NCI-H2107 treated with DMSO at 0.1 percent for 48 hours (cell line): ENCODE measurements around the gene GJA8.
A peak's percentile ranks its signal among the peaks of the same experiment; 100 is the strongest.
"Not testable (repeated sequence)": the region's sequence is repeated elsewhere in the genome, so short reads cannot be mapped to it uniquely, and the experiment has no call there.

Source experiments
- DNase-seq: peaks from one replicate; lab custom pipeline; 2025; ENCODE audit not compliant: unreplicated experiment; lab: John Stamatoyannopoulos, UW

GJA8 gene

GRCh38 chr1:147902253-147902845, at the start of gene GJA8:
GJA8 (plus strand) TSS chr1:147902795; CDS start chr1:147907956, 5,161 bp downstream.
- DNase-seq: no peak

GRCh38 chr1:147853391-147853790, 49.2 kb upstream of the GJA8 start:
- DNase-seq: no peak

GRCh38 chr1:147854989-147855388, 47.6 kb upstream of the GJA8 start:
- DNase-seq: not testable (repeated sequence)

- DNase-seq: not testable (repeated sequence)
Observed at GRCh38 chr1:147855996-147856395, 46.6 kb upstream of the GJA8 start.

- not testable (repeated sequence) for DNase-seq
Observed at GRCh38 chr1:147867204-147867603, 35.4 kb upstream of the GJA8 start.

GRCh38 chr1:147878022-147878421, 24.6 kb upstream of the GJA8 start:
- DNase-seq: no peak

GRCh38 chr1:147879911-147880310, 22.7 kb upstream of the GJA8 start:
- no peak for DNase-seq

GRCh38 chr1:147882535-147882934, 20.1 kb upstream of the GJA8 start:
- no peak for DNase-seq

- DNase-seq: peak; percentile 21
Observed at GRCh38 chr1:147890177-147890790, 12.3 kb upstream of the GJA8 start.

GRCh38 chr1:147891088-147891487, 11.5 kb upstream of the GJA8 start:
- no peak for DNase-seq

GRCh38 chr1:147892216-147892615, 10.4 kb upstream of the GJA8 start:
- DNase-seq: no peak

- peak; percentile 47 for DNase-seq
Observed at GRCh38 chr1:147892731-147893214, 9.8 kb upstream of the GJA8 start.

GRCh38 chr1:147895123-147895522, 7.5 kb upstream of the GJA8 start:
- no peak for DNase-seq

- no peak for DNase-seq
Observed at GRCh38 chr1:147897029-147897752, 5.4 kb upstream of the GJA8 start.

GRCh38 chr1:147897789-147898188, 4.8 kb upstream of the GJA8 start:
- no peak for DNase-seq

- DNase-seq: no peak
Observed at GRCh38 chr1:147904726-147905125, 2.1 kb downstream of the GJA8 start.

GRCh38 chr1:147907786-147908509, 5.4 kb downstream of the GJA8 start:
- DNase-seq: no peak

GRCh38 chr1:147912553-147912952, 10.0 kb downstream of the GJA8 start:
- DNase-seq: no peak

GRCh38 chr1:147913362-147913942, 10.9 kb downstream of the GJA8 start:
- DNase-seq: no peak

- DNase-seq: no peak
Observed at GRCh38 chr1:147919896-147920295, 17.3 kb downstream of the GJA8 start.

GRCh38 chr1:147924813-147925212, 22.2 kb downstream of the GJA8 start:
- no peak for DNase-seq
